ENCODE measurements around the gene SERPINA12. TPM values are rescaled to one million over a fixed set of nuclear protein-coding genes. Genes with fewer than 3 reads are reported as not detected.
A peak's percentile ranks its signal among the peaks of the same experiment; 100 is the strongest.

The SERPINA12 gene
- total and polyA plus RNA-seq, 2 of the 13 experiments (the other 11 are each of a cell fraction or from before 2014, with no cell fraction given): 0.08 TPM; not detected in 1

DNA sequence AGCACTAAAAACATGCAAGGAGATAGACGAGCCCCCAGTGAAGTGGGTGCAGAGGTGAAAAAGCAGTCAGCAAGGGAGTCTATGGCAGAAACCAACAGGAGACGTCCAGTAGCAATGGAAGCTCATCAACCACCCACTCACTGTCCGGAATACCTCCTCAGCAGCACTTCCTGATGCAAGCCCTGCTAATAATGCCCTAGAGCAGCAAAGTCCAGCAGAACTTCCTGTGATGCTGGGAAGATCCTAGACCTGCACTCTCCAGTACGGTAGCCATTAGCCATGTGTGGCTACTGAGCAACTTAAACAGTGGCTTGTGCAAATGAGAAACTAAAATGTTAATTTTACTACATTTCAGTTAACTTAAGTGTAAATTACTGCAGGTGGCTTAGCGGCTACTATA lies 44.2 kb downstream of the SERPINA12 start (continued):
- TF ChIP-seq, protein P1, sequence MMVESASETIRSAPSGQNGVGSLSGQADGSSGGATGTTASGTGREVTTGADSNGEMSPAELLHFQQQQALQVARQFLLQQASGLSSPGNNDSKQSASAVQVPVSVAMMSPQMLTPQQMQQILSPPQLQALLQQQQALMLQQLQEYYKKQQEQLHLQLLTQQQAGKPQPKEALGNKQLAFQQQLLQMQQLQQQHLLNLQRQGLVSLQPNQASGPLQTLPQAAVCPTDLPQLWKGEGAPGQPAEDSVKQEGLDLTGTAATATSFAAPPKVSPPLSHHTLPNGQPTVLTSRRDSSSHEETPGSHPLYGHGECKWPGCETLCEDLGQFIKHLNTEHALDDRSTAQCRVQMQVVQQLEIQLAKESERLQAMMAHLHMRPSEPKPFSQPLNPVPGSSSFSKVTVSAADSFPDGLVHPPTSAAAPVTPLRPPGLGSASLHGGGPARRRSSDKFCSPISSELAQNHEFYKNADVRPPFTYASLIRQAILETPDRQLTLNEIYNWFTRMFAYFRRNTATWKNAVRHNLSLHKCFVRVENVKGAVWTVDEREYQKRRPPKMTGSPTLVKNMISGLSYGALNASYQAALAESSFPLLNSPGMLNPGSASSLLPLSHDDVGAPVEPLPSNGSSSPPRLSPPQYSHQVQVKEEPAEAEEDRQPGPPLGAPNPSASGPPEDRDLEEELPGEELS (CRISPR knock-in tag; IDR thresholded peaks at IDR 0.05): 0 out of 2 replicates have a peak, but pooled peaks have one; percentile 15
- TF ChIP-seq, protein P2, sequence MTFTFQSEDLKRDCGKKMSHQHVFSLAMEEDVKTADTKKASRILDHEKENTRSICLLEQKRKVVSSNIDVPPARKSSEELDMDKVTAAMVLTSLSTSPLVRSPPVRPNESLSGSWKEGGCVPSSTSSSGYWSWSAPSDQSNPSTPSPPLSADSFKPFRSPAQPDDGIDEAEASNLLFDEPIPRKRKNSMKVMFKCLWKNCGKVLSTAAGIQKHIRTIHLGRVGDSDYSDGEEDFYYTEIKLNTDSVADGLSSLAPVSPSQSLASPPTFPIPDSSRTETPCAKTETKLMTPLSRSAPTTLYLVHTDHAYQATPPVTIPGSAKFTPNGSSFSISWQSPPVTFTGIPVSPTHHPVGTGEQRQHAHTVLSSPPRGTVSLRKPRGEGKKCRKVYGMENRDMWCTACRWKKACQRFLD (CRISPR knock-in tag; IDR thresholded peaks at IDR 0.05; ENCODE audit: borderline replicate concordance): no peak
- TF ChIP-seq, protein P3, sequence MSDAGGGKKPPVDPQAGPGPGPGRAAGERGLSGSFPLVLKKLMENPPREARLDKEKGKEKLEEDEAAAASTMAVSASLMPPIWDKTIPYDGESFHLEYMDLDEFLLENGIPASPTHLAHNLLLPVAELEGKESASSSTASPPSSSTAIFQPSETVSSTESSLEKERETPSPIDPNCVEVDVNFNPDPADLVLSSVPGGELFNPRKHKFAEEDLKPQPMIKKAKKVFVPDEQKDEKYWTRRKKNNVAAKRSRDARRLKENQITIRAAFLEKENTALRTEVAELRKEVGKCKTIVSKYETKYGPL (CRISPR knock-in tag; IDR thresholded peaks at IDR 0.05): no peak
- TF ChIP-seq ZSCAN22 (CRISPR knock-in tag; IDR thresholded peaks at IDR 0.05) (no peak), ZNF607 (CRISPR knock-in tag; IDR thresholded peaks at IDR 0.05; ENCODE audit: borderline replicate concordance) (no peak), TEAD2 (CRISPR knock-in tag; IDR thresholded peaks at IDR 0.05) (no peak), GZF1 (CRISPR knock-in tag; IDR thresholded peaks at IDR 0.05) (no peak), RXRB (CRISPR knock-in tag; IDR thresholded peaks at IDR 0.05; ENCODE audit: borderline replicate concordance) (no peak), HNF4A (CRISPR knock-in tag; IDR thresholded peaks at IDR 0.05) (peak; percentile 33; the same call in 1 of the 2 replicates), SP140L (CRISPR knock-in tag; IDR thresholded peaks at IDR 0.05; ENCODE audit: borderline replicate concordance) (no peak), KMT2A (CRISPR knock-in tag; IDR thresholded peaks at IDR 0.05) (no peak), ZBTB21 (CRISPR knock-in tag; IDR thresholded peaks at IDR 0.05) (no peak), RCOR2 (CRISPR knock-in tag; IDR thresholded peaks at IDR 0.05) (0 out of 2 replicates have a peak, but pooled peaks have one; percentile 7), THAP11 (CRISPR knock-in tag; IDR thresholded peaks at IDR 0.05) (no peak)
- TF ChIP-seq, protein P4, sequence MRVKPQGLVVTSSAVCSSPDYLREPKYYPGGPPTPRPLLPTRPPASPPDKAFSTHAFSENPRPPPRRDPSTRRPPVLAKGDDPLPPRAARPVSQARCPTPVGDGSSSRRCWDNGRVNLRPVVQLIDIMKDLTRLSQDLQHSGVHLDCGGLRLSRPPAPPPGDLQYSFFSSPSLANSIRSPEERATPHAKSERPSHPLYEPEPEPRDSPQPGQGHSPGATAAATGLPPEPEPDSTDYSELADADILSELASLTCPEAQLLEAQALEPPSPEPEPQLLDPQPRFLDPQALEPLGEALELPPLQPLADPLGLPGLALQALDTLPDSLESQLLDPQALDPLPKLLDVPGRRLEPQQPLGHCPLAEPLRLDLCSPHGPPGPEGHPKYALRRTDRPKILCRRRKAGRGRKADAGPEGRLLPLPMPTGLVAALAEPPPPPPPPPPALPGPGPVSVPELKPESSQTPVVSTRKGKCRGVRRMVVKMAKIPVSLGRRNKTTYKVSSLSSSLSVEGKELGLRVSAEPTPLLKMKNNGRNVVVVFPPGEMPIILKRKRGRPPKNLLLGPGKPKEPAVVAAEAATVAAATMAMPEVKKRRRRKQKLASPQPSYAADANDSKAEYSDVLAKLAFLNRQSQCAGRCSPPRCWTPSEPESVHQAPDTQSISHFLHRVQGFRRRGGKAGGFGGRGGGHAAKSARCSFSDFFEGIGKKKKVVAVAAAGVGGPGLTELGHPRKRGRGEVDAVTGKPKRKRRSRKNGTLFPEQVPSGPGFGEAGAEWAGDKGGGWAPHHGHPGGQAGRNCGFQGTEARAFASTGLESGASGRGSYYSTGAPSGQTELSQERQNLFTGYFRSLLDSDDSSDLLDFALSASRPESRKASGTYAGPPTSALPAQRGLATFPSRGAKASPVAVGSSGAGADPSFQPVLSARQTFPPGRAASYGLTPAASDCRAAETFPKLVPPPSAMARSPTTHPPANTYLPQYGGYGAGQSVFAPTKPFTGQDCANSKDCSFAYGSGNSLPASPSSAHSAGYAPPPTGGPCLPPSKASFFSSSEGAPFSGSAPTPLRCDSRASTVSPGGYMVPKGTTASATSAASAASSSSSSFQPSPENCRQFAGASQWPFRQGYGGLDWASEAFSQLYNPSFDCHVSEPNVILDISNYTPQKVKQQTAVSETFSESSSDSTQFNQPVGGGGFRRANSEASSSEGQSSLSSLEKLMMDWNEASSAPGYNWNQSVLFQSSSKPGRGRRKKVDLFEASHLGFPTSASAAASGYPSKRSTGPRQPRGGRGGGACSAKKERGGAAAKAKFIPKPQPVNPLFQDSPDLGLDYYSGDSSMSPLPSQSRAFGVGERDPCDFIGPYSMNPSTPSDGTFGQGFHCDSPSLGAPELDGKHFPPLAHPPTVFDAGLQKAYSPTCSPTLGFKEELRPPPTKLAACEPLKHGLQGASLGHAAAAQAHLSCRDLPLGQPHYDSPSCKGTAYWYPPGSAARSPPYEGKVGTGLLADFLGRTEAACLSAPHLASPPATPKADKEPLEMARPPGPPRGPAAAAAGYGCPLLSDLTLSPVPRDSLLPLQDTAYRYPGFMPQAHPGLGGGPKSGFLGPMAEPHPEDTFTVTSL (CRISPR knock-in tag; IDR thresholded peaks at IDR 0.05; ENCODE audit: borderline replicate concordance): no peak
- TF ChIP-seq, protein P5, sequence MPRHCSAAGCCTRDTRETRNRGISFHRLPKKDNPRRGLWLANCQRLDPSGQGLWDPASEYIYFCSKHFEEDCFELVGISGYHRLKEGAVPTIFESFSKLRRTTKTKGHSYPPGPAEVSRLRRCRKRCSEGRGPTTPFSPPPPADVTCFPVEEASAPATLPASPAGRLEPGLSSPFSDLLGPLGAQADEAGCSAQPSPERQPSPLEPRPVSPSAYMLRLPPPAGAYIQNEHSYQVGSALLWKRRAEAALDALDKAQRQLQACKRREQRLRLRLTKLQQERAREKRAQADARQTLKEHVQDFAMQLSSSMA (CRISPR knock-in tag; IDR thresholded peaks at IDR 0.05): no peak
- TF ChIP-seq, protein P6, sequence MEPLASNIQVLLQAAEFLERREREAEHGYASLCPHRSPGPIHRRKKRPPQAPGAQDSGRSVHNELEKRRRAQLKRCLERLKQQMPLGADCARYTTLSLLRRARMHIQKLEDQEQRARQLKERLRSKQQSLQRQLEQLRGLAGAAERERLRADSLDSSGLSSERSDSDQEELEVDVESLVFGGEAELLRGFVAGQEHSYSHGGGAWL (CRISPR knock-in tag; IDR thresholded peaks at IDR 0.05): no peak
- TF ChIP-seq, protein P7, sequence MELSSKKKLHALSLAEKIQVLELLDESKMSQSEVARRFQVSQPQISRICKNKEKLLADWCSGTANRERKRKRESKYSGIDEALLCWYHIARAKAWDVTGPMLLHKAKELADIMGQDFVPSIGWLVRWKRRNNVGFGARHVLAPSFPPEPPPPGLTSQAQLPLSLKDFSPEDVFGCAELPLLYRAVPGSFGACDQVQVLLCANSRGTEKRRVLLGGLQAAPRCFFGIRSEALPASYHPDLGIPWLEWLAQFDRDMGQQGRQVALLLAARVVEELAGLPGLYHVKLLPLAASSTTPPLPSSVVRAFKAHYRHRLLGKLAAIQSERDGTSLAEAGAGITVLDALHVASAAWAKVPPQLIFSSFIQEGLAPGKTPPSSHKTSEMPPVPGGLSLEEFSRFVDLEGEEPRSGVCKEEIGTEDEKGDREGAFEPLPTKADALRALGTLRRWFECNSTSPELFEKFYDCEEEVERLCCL (CRISPR knock-in tag; IDR thresholded peaks at IDR 0.05; ENCODE audit: borderline replicate concordance): no peak

Data from HepG2 (cell line).